Natural killer cell treated with Interleukin-12 subunit alpha and Interleukin-12 subunit beta and Interleukin-15 and Interleukin-18, amount 100 ng/mL, for 72 hours (primary cell): ENCODE results near the gene ASPHD2. TPM values are rescaled to one million over a fixed set of nuclear protein-coding genes. Genes with fewer than 3 reads are reported as not detected.

ENCODE experiments used
- ATAC-seq, 2 donors: fragments of 150-1000 bp; cut with Tn5 transposase in 1 of 2; sonication (Bioruptor Pico), chemical (Tn5 transposase) in 1 of 2; 2 replicates each; pipeline ENCODE4 v1.10.0; 2021
- DNase-seq: peaks from one replicate; pipeline ENCODE4 v3.0.0; 2022; ENCODE audit warnings: low spot score
- H3K27ac Mint-ChIP-seq, 2 donors: 1 replicate in 1 of 2; 2 replicates in 1 of 2; pipeline ENCODE4 v1.8.0; 2022; ENCODE audit warnings: mixed read lengths in 2 of 2, mild to moderate bottlenecking in 1 of 2, moderate library complexity in 1 of 2
- H3K27me3 Mint-ChIP-seq, 2 donors: 1 replicate in 1 of 2; 2 replicates in 1 of 2; pipeline ENCODE4 v1.8.0; 2022; ENCODE audit warnings: mixed read lengths in 2 of 2
- H3K36me3 Mint-ChIP-seq: one replicate; pipeline ENCODE4 v1.8.0; 2022; ENCODE audit warnings: mixed read lengths
- H3K4me1 Mint-ChIP-seq, 2 donors: 1 replicate in 1 of 2; 2 replicates in 1 of 2; pipeline ENCODE4 v1.8.0; 2022; ENCODE audit warnings: low read depth in 2 of 2, mixed read lengths in 2 of 2, mild to moderate bottlenecking in 1 of 2
- H3K4me3 Mint-ChIP-seq: one replicate; pipeline ENCODE4 v1.8.0; 2022; ENCODE audit warnings: mixed read lengths
- H3K9me3 Mint-ChIP-seq: 2 replicates; pipeline ENCODE4 v1.8.0; 2022; ENCODE audit warnings: mixed read lengths
- total RNA-seq, 2 donors: library from RNA; stranded (reverse); gene quantifications; one replicate each; pipeline ENCODE4 v1.2.3, GENCODE V29; 2022

ASPHD2 gene
- total RNA-seq, 2 donors from 2014 or later = 8.5 to 13.6 TPM

- Mint-ChIP-seq H3K9me3 (no peaks in the 10 kb centered on the region), H3K4me3 (no peak overlapping the region), H3K36me3 (peaks cover 5% of the 10 kb centered on the region), H3K4me1 (peaks cover 0 to 3% of the 10 kb centered on the region in 2 donors), H3K27me3 (no peaks in the 10 kb centered on the region), H3K27ac (no peak overlapping the region)
- DNase-seq = no peak
- no peak for ATAC-seq
These were observed 33.0 kb downstream of the ASPHD2 start for GRCh38 chr22:26462051-26462450.

DNA sequence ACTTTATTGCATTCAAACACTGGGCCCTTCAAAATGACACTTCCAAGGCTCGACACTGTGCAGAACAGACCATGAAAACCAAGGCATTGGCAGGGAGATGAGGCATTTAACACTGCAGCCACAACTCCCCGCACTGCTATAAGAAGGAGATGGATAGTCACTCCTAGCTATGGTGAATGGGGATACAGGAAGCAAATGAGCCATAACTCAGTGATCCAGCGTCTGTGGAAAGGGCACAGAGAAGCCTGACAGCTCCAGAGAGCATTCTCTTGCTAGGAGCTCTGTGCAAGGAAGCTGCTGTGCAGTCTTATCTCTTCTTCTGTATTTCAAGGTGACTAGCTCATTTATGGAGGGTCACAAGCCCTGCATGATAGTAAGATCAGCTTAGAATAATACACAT lies 33.6 kb downstream of the ASPHD2 start:
- no peak for ATAC-seq
- DNase-seq = no peak
- peaks cover 0 to 3% of the 10 kb centered on the region in 2 donors for H3K4me1 Mint-ChIP-seq
- H3K27me3 Mint-ChIP-seq = no peaks in the 10 kb centered on the region
- H3K27ac Mint-ChIP-seq = no peak overlapping the region
- H3K36me3 Mint-ChIP-seq = peaks cover 5% of the 10 kb centered on the region
- no peaks in the 10 kb centered on the region for H3K9me3 Mint-ChIP-seq
- no peak overlapping the region for H3K4me3 Mint-ChIP-seq

GRCh38 chr22:26463101-26463661 lies 34.1 kb downstream of the ASPHD2 start:
- no peak overlapping the region for H3K27ac Mint-ChIP-seq

DNA sequence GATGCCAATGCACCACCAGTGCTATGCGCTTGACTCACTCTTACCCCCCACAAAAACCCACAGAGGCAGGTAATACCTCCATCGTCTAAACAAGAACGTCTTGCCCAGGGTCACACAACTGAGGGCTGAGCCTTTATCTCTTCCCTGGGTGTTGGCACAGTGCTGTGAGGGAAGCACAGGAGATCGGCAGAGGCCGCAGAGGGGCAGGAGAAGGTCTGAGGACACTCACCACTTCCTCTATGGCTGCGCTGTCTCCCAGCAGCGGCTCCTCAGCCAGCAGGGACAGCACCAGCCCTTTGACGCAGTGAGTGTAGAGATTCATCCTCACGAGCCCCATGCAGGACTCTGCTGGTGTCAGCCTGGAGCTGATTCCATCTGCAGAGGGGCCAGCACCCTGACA lies 34.6 kb downstream of the ASPHD2 start:
- H3K36me3 Mint-ChIP-seq = peaks cover 7% of the 10 kb centered on the region
- no peaks in the 10 kb centered on the region for H3K9me3 Mint-ChIP-seq
- peaks cover 0 to 3% of the 10 kb centered on the region in 2 donors for H3K4me1 Mint-ChIP-seq
- peak in 1 of 2 donors; percentile 27 for ATAC-seq
- H3K27ac Mint-ChIP-seq = no peak overlapping the region
- H3K4me3 Mint-ChIP-seq = no peak overlapping the region
- no peak for DNase-seq
- no peaks in the 10 kb centered on the region for H3K27me3 Mint-ChIP-seq

More at GRCh38 chr22:26463101-26463661, 34.1 kb downstream of the ASPHD2 start:
- no peak for ATAC-seq
- Mint-ChIP-seq H3K4me1 (peaks cover 0 to 3% of the 10 kb centered on the region in 2 donors), H3K9me3 (no peaks in the 10 kb centered on the region), H3K36me3 (peaks cover 5% of the 10 kb centered on the region), H3K4me3 (no peak overlapping the region), H3K27me3 (no peaks in the 10 kb centered on the region)
- no peak for DNase-seq

GRCh38 chr22:26464312-26464711 lies 35.3 kb downstream of the ASPHD2 start:
- H3K27ac Mint-ChIP-seq = no peak overlapping the region
- DNase-seq (no peak), ATAC-seq (no peak)
- H3K4me1 Mint-ChIP-seq = peaks cover 0 to 3% of the 10 kb centered on the region in 2 donors
- no peaks in the 10 kb centered on the region for H3K27me3 Mint-ChIP-seq
- no peak overlapping the region for H3K4me3 Mint-ChIP-seq
- H3K36me3 Mint-ChIP-seq = peaks cover 13% of the 10 kb centered on the region
- H3K9me3 Mint-ChIP-seq = no peaks in the 10 kb centered on the region

- DNase-seq (no peak), ATAC-seq (no peak)
- no peak overlapping the region for H3K27ac Mint-ChIP-seq
These were observed 37.1 kb downstream of the ASPHD2 start for GRCh38 chr22:26466196-26466595.

DNA sequence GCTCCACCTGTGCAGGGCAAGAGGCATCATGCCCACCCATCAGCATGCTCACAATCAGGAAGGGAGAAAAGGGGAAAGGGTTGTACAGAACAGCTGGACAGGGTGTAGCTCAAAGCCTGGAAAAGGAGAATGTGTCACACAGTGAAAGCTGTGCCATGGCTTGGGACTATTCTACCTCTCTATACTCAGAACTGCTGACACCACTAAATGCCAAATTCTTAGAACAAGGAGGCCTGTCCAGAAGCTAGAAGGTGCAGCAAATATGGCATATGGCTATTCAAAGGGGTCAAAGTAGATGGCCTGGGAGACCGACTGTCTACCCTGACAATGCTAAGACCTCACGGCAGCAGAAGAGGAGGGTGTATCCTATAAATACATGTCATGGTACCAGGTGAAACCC lies 41.7 kb downstream of the ASPHD2 start:
- DNase-seq (no peak), ATAC-seq (no peak)
- peaks cover 18% of the 10 kb centered on the region for H3K36me3 Mint-ChIP-seq
- no peaks in the 10 kb centered on the region for H3K9me3 Mint-ChIP-seq
- peaks cover 8 to 13% of the 10 kb centered on the region in 2 donors for H3K4me1 Mint-ChIP-seq
- no peak overlapping the region for H3K4me3 Mint-ChIP-seq
- H3K27ac Mint-ChIP-seq = no peak overlapping the region
- H3K27me3 Mint-ChIP-seq = no peaks in the 10 kb centered on the region

More at GRCh38 chr22:26466196-26466595, 37.1 kb downstream of the ASPHD2 start:
- Mint-ChIP-seq H3K4me3 (no peak overlapping the region), H3K9me3 (no peaks in the 10 kb centered on the region), H3K36me3 (peaks cover 13% of the 10 kb centered on the region), H3K4me1 (no peaks in the 10 kb centered on the region), H3K27me3 (no peaks in the 10 kb centered on the region)

DNA sequence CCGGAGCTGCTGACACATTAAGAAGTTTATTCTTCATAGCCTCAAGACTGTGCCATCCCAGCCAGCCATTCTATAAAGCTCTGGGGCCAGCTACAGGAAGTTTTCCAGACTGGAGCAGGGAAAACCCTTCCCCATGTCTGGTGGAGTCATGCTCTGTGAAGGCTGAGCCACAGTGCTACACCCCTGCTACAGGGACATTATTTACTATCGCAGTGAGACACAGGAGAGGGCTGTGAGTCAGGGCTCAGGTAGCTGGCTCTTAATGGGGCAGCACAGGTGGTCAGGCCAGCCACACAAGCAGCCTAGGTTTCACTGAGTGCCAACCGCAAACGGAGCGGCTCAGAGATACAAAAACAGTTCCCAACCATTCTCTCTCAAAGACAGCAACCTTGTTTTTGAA lies 42.5 kb downstream of the ASPHD2 start:
- Mint-ChIP-seq H3K9me3 (no peaks in the 10 kb centered on the region), H3K4me1 (peaks cover 9 to 15% of the 10 kb centered on the region in 2 donors), H3K27ac (no peak overlapping the region), H3K36me3 (peaks cover 16% of the 10 kb centered on the region), H3K4me3 (no peak overlapping the region), H3K27me3 (no peaks in the 10 kb centered on the region)
- no peak for DNase-seq
- ATAC-seq = no peak

- ATAC-seq = peak; percentile 68 to 79
- Mint-ChIP-seq H3K36me3 (peaks cover 12% of the 10 kb centered on the region), H3K27me3 (no peaks in the 10 kb centered on the region), H3K9me3 (no peaks in the 10 kb centered on the region), H3K27ac (peak overlapping the region; percentile 75 to 89), H3K4me3 (peak overlapping the region; percentile 71), H3K4me1 (peaks cover 27 to 38% of the 10 kb centered on the region in 2 donors)
- DNase-seq = no peak
These were observed 45.6 kb downstream of the ASPHD2 start for GRCh38 chr22:26474682-26475081.

DNA sequence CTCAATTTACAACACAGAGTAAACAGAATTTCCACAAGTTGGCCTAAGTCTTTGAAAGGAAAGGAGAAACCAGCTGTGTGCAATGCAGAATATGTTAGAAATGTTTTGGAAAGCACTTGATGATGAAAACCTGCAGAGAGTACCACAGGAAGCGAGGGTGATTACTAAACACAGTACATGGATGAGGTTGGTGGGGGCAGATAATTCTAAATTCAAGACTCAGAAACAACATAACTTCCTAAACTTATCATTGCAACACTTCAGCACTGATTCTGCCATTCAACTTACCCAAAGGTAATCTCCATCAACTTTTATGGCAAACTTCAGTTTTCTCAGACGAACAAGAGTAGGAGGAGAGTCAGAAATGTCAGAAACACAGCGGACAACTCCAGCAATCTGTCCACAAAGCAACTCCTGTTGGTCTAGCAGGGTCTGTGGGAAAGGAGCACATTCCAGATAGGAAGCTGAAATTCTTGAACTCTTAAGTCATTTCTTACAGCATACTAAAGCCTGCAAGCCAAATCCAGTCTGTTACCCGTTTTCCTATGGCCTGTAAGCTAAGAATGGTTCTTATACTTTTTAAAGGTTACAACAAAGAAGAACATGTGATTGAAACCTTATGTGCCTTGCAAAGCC lies 47.8 kb downstream of the ASPHD2 start:
- no peaks in the 10 kb centered on the region for H3K27me3 Mint-ChIP-seq
- no peak for DNase-seq
- H3K4me3 Mint-ChIP-seq = peak overlapping the region; percentile 48
- ATAC-seq = peak; percentile 70
- peaks cover 14% of the 10 kb centered on the region for H3K36me3 Mint-ChIP-seq
- H3K4me1 Mint-ChIP-seq = peaks cover 40 to 51% of the 10 kb centered on the region in 2 donors
- no peaks in the 10 kb centered on the region for H3K9me3 Mint-ChIP-seq
- peak overlapping the region; percentile 39 to 46 for H3K27ac Mint-ChIP-seq

GRCh38 chr22:26477341-26477731 lies 48.3 kb downstream of the ASPHD2 start:
- no peaks in the 10 kb centered on the region for H3K9me3 Mint-ChIP-seq
- H3K36me3 Mint-ChIP-seq = peaks cover 16% of the 10 kb centered on the region
- ATAC-seq (no peak), DNase-seq (no peak)
- H3K4me3 Mint-ChIP-seq = peak overlapping the region; percentile 48
- peaks cover 45 to 56% of the 10 kb centered on the region in 2 donors for H3K4me1 Mint-ChIP-seq
- H3K27ac Mint-ChIP-seq = peak overlapping the region; percentile 39 to 46
- no peaks in the 10 kb centered on the region for H3K27me3 Mint-ChIP-seq

DNA sequence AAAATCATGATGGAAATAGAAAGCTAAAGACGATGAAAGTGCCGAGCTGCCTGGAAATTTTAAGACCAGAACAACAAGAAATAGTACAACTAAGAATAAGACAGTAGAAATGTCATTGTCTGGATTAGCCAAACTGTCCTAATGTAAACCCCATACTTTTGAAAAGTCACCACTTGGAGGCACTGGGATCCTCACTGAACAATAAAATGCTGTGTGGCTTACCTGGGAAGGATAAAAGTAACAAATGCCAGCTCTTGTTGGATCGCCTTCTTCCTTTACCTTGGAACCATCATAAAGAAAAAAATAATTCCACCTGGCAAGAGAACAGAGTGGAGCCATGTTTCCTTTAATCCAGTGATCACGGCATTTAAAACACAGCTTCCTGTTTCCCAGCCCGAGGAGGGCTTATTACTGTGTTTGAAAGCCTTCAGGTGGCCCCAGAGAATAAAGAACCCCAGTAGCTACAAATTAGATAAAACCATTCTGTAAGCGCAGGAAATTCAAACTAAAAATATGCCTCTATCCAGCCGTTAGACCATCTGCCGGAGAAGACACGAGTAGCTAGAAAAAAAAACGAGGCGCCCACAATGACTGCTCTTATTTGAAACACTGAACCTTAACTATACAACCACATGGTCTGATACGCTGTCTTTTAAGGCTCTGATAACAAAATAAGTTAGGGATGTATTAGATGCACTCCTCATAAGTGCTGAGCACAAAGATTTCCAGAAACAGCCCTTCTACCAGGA lies 50.2 kb downstream of the ASPHD2 start:
- Mint-ChIP-seq H3K36me3 (peaks cover 10% of the 10 kb centered on the region), H3K27me3 (no peaks in the 10 kb centered on the region), H3K4me1 (peaks cover 53 to 66% of the 10 kb centered on the region in 2 donors), H3K9me3 (no peaks in the 10 kb centered on the region), H3K27ac (peak overlapping the region; percentile 57 to 62), H3K4me3 (peak overlapping the region; percentile 92)
- ATAC-seq = no peak
- no peak for DNase-seq

GRCh38 chr22:26479792-26480610 lies 50.9 kb downstream of the ASPHD2 start:
- H3K27me3 Mint-ChIP-seq = no peaks in the 10 kb centered on the region
- peaks cover 10% of the 10 kb centered on the region for H3K36me3 Mint-ChIP-seq
- peaks cover 55 to 62% of the 10 kb centered on the region in 2 donors for H3K4me1 Mint-ChIP-seq

More at GRCh38 chr22:26479792-26480610, 50.9 kb downstream of the ASPHD2 start:
- peak overlapping the region; percentile 57 to 62 for H3K27ac Mint-ChIP-seq
- DNase-seq (no peak), ATAC-seq (no peak)
- peak overlapping the region; percentile 92 for H3K4me3 Mint-ChIP-seq
- H3K9me3 Mint-ChIP-seq = no peaks in the 10 kb centered on the region
